ENCODE data around the gene TUB. TPM values are rescaled to one million over a fixed set of nuclear protein-coding genes. Genes with fewer than 3 reads are reported as not detected.

The TUB gene
- total RNA-seq, 4 donors from 2014 or later = 8.2 to 19.0 (median 13.4) TPM

DNA sequence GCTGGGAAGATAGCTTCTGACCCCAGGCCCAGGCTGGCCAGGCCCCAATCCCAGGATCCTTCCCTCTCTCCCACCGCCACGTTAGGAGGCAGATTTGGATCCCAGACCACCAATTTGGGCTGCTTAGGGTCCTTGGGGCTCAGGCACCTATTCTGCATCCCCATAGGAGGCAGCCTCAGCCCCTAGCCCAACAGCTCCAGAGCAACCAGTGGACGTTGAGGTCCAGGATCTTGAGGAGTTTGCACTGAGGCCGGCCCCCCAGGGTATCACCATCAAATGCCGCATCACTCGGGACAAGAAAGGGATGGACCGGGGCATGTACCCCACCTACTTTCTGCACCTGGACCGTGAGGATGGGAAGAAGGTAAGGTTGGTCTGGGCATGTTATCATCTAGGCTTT is 16.1 kb downstream of the TUB start:
- Histone ChIP-seq H3K36me3 (peaks cover 0 to 72% of the 10 kb centered on the region in 2 donors), H3K27me3 (no peaks in the 10 kb centered on the region), H3K9me3 (no peaks in the 10 kb centered on the region), H3K27ac (no peak overlapping the region), H3K4me1 (peaks cover 0 to 22% (median 10%) of the 10 kb centered on the region in 3 donors), H3K4me3 (no peak overlapping the region)
- TF ChIP-seq POLR2A (IDR thresholded peaks at IDR 0.05) = no peak
- TF ChIP-seq EP300 (IDR thresholded peaks at IDR 0.05) = no peak
- TF ChIP-seq, protein P1, sequence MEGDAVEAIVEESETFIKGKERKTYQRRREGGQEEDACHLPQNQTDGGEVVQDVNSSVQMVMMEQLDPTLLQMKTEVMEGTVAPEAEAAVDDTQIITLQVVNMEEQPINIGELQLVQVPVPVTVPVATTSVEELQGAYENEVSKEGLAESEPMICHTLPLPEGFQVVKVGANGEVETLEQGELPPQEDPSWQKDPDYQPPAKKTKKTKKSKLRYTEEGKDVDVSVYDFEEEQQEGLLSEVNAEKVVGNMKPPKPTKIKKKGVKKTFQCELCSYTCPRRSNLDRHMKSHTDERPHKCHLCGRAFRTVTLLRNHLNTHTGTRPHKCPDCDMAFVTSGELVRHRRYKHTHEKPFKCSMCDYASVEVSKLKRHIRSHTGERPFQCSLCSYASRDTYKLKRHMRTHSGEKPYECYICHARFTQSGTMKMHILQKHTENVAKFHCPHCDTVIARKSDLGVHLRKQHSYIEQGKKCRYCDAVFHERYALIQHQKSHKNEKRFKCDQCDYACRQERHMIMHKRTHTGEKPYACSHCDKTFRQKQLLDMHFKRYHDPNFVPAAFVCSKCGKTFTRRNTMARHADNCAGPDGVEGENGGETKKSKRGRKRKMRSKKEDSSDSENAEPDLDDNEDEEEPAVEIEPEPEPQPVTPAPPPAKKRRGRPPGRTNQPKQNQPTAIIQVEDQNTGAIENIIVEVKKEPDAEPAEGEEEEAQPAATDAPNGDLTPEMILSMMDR (IDR thresholded peaks at IDR 0.05) = no peak
- no peak for TF ChIP-seq POLR2AphosphoS5 (IDR thresholded peaks at IDR 0.05)
- no peak for ATAC-seq
- 100% methylated on average over 2 of the region's 8 CpGs; no CpG with 5 or more reads in 1 of the 2 donors for WGBS, 2 donors (ENCODE audit: low coverage in 1 of 2)

DNA sequence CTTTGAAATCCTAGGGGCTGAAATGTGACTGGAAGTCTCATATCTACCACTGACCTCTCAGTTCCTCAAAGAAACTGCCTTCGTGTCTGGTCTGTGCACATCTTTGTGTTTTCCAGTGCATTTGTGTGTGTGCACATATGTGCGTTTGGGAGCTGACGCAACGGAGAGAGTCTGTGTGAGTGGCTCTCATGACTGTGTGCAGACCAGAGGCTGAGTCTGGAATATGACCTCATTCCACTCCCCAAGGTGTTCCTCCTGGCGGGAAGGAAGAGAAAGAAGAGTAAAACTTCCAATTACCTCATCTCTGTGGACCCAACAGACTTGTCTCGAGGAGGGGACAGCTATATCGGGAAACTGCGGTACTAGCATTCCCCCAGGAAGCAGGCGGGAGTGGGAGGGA is 16.5 kb downstream of the TUB start:
- WGBS, 2 donors (ENCODE audit: low coverage in 1 of 2) = 50 to 91% methylated on average over 1 to 5 of the region's 9 CpGs
- TF ChIP-seq EP300 (IDR thresholded peaks at IDR 0.05) = no peak
- H3K9me3 ChIP-seq = no peaks in the 10 kb centered on the region
- no peak overlapping the region for H3K4me3 ChIP-seq
- H3K27me3 ChIP-seq = no peaks in the 10 kb centered on the region
- peaks cover 0 to 18% (median 7%) of the 10 kb centered on the region in 3 donors for H3K4me1 ChIP-seq
- no peak for ATAC-seq
- peaks cover 0 to 76% of the 10 kb centered on the region in 2 donors for H3K36me3 ChIP-seq
- no peak overlapping the region for H3K27ac ChIP-seq

DNA sequence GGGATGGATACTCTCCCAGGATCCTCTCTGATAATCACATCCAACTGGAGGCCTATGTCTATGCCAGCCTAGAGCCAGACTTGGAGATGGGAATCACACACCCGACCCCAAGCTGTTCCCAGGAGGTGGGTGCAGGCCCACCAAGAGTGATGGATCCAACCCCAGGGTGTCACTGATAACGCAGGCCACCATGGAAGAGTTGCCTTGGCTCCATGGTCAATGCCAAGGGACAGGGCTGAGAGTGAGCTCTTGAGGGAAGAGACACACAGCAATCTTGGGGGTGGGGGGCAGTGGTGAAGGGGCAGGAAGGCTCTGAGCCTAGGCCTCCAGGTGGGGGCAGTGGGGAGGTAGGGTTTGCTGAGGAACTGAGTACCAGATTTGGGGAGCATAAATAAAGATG is 16.9 kb downstream of the TUB start:
- Histone ChIP-seq H3K4me3 (no peak overlapping the region), H3K36me3 (peaks cover 0 to 80% of the 10 kb centered on the region in 2 donors), H3K9me3 (no peaks in the 10 kb centered on the region), H3K4me1 (peaks cover 0 to 13% (median 3%) of the 10 kb centered on the region in 3 donors), H3K27ac (no peak overlapping the region), H3K27me3 (no peaks in the 10 kb centered on the region)
- WGBS, 2 donors (ENCODE audit: low coverage in 1 of 2) = no CpG with 5 or more reads among the region's 2 CpGs
- ATAC-seq = no peak
- TF ChIP-seq EP300 (IDR thresholded peaks at IDR 0.05) (no peak), POLR2A (IDR thresholded peaks at IDR 0.05) (no peak), POLR2AphosphoS5 (IDR thresholded peaks at IDR 0.05) (no peak)
- TF ChIP-seq, protein P1 (IDR thresholded peaks at IDR 0.05) = no peak

- H3K4me1 ChIP-seq = peaks cover 0 to 9% (median 0%) of the 10 kb centered on the region in 3 donors
- H3K36me3 ChIP-seq = peaks cover 0 to 85% of the 10 kb centered on the region in 2 donors
Measured at GRCh38 chr11:8098361-8098760, 17.4 kb downstream of the TUB start.

DNA sequence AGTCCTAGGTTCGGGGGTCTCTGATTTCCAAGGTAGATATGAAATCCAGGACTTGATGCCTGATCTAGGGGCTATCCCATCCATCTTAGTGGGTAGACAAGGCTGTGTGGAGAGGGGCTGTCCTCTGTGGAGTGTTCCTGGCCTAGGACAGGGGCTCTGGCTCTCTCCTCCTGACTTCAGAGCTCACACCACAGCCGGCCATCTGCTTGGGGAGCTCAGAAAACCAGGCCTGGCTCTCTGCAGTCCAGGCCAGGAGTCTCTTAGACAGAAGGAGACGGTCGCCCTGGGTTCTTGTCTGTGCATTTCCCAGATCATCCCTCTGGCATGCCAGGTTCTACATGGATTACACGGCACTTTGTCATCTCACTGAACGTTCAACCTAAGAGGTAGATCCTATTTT is 17.9 kb downstream of the TUB start:
- Histone ChIP-seq H3K36me3 (peaks cover 0 to 87% of the 10 kb centered on the region in 2 donors), H3K27ac (no peak overlapping the region), H3K9me3 (no peaks in the 10 kb centered on the region), H3K4me1 (peaks cover 0 to 8% (median 0%) of the 10 kb centered on the region in 3 donors), H3K27me3 (no peaks in the 10 kb centered on the region), H3K4me3 (no peak overlapping the region)
- TF ChIP-seq POLR2A (IDR thresholded peaks at IDR 0.05) (no peak), EP300 (IDR thresholded peaks at IDR 0.05) (no peak), POLR2AphosphoS5 (IDR thresholded peaks at IDR 0.05) (no peak)
- TF ChIP-seq, protein P1 (IDR thresholded peaks at IDR 0.05) = no peak
- ATAC-seq = no peak
- 54 to 69% methylated on average over 3 to 4 of the region's 6 CpGs for WGBS, 2 donors (ENCODE audit: low coverage in 1 of 2)

More at GRCh38 chr11:8098361-8098760, 17.4 kb downstream of the TUB start:
- no peaks in the 10 kb centered on the region for H3K9me3 ChIP-seq
- H3K27me3 ChIP-seq = no peaks in the 10 kb centered on the region
- H3K4me3 ChIP-seq = no peak overlapping the region
- no peak for ATAC-seq
- H3K27ac ChIP-seq = no peak overlapping the region
- TF ChIP-seq POLR2A (IDR thresholded peaks at IDR 0.05) = no peak
- no peak for TF ChIP-seq POLR2AphosphoS5 (IDR thresholded peaks at IDR 0.05)
- TF ChIP-seq, protein P1 (IDR thresholded peaks at IDR 0.05) = no peak
- TF ChIP-seq EP300 (IDR thresholded peaks at IDR 0.05) = no peak
- 50 to 60% methylated on average over 2 of the region's 4 CpGs for WGBS, 2 donors (ENCODE audit: low coverage in 1 of 2)
